ENCODE measurements around the gene ARHGAP24. TPM values are rescaled to one million over a fixed set of nuclear protein-coding genes. Genes with fewer than 3 reads are reported as not detected.
A peak's percentile ranks its signal among the peaks of the same experiment; 100 is the strongest.

ARHGAP24 gene
- total RNA-seq, 1 donor from 2014 or later, result 15.0 TPM

DNA sequence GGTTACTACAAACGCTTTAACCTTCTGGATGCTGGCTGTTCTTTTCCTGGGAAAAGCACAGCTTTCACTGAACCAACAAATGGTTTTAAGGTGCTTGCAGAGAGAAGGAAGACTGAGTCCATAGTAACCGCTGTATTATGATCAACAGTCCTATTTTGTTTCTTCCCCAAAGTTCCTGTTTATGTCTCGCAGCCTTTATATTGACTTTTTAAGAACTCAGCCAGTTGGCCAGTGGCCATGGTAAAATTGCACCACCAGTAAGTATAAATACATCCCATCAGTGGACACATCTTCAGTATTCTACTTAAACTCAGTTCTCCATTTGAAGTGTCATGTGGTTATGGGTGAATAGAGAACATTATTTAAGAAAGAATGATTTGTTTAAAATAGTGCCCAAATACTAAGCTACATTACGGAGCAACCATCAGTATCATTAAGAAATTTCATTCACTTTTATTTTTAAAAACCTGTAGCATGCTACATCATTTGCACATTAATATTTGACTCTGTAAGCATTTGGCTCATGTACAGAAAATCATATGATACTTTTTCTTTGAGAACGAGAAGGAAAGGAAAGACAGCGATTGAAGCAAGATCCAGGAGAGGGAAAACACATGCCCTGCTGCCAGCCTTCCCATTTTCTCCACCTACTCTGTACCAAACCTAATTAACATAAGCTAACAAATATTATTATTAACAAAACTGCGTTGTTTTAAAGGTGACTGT lies 287.0 kb downstream of the ARHGAP24 start:
- peaks cover 2% of the 10 kb centered on the region for H3K4me1 Mint-ChIP-seq
- no peaks in the 10 kb centered on the region for H3K27me3 Mint-ChIP-seq (ENCODE audit: low read depth)
- no peak for TF ChIP-seq CTCF (IDR thresholded peaks at IDR 0.05; ENCODE audit: unreplicated experiment)
- no peak for DNase-seq (ENCODE audit: low spot score in 2 of 2, unreplicated experiment in 2 of 2)
- no peaks in the 10 kb centered on the region for H3K9me3 Mint-ChIP-seq
- no peak overlapping the region for H3K27ac Mint-ChIP-seq
- no peaks in the 10 kb centered on the region for H3K36me3 Mint-ChIP-seq
- no peak overlapping the region for H3K4me3 Mint-ChIP-seq

- Mint-ChIP-seq H3K4me1 (peaks cover 2% of the 10 kb centered on the region), H3K36me3 (no peaks in the 10 kb centered on the region), H3K9me3 (no peaks in the 10 kb centered on the region), H3K4me3 (no peak overlapping the region), H3K27ac (no peak overlapping the region), H3K27me3 (ENCODE audit: low read depth) (no peaks in the 10 kb centered on the region)
- no peak for TF ChIP-seq CTCF (IDR thresholded peaks at IDR 0.05; ENCODE audit: unreplicated experiment)
- no peak for DNase-seq (ENCODE audit: low spot score in 2 of 2, unreplicated experiment in 2 of 2)
Observed at GRCh38 chr4:85762529-85762871, 287.6 kb downstream of the ARHGAP24 start.

- H3K27ac Mint-ChIP-seq, result no peak overlapping the region
- H3K4me3 Mint-ChIP-seq, result no peak overlapping the region
- no peak for DNase-seq (ENCODE audit: low spot score in 2 of 2, unreplicated experiment in 2 of 2)
- no peaks in the 10 kb centered on the region for H3K36me3 Mint-ChIP-seq
- no peaks in the 10 kb centered on the region for H3K9me3 Mint-ChIP-seq
- peaks cover 2% of the 10 kb centered on the region for H3K4me1 Mint-ChIP-seq
- no peaks in the 10 kb centered on the region for H3K27me3 Mint-ChIP-seq (ENCODE audit: low read depth)
- TF ChIP-seq CTCF (IDR thresholded peaks at IDR 0.05; ENCODE audit: unreplicated experiment), result no peak
Observed at GRCh38 chr4:85763202-85763601, 288.3 kb downstream of the ARHGAP24 start.

DNA sequence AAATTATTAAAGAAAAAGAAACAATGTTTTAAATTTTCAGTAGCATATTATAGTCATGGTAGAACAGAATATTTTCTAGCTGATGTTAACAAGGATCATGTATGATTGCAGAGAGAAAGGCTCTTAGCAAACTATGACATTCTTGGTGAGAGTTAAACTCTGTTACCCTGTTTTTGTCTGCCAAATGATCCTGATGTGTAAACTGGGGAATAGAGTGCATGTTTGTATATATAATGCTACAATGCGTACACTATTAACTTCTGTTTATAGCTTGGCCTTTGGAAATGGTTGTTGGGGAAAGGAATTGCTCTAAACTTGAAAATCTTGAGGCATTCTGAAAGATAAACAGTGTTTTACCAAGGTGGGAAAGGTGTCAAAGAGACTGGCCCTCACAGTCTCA lies 292.7 kb downstream of the ARHGAP24 start:
- no peak for DNase-seq (ENCODE audit: low spot score in 2 of 2, unreplicated experiment in 2 of 2)
- H3K4me1 Mint-ChIP-seq, result peaks cover 7% of the 10 kb centered on the region
- H3K36me3 Mint-ChIP-seq, result no peaks in the 10 kb centered on the region
- H3K27ac Mint-ChIP-seq, result no peak overlapping the region
- no peaks in the 10 kb centered on the region for H3K9me3 Mint-ChIP-seq
- H3K27me3 Mint-ChIP-seq (ENCODE audit: low read depth), result no peaks in the 10 kb centered on the region
- TF ChIP-seq CTCF (IDR thresholded peaks at IDR 0.05; ENCODE audit: unreplicated experiment), result no peak
- no peak overlapping the region for H3K4me3 Mint-ChIP-seq

GRCh38 chr4:85769009-85769408 lies 294.1 kb downstream of the ARHGAP24 start:
- no peak for TF ChIP-seq CTCF (IDR thresholded peaks at IDR 0.05; ENCODE audit: unreplicated experiment)
- Mint-ChIP-seq H3K9me3 (peaks cover 3% of the 10 kb centered on the region), H3K4me3 (no peak overlapping the region), H3K27me3 (ENCODE audit: low read depth) (no peaks in the 10 kb centered on the region), H3K4me1 (peaks cover 16% of the 10 kb centered on the region), H3K27ac (no peak overlapping the region), H3K36me3 (no peaks in the 10 kb centered on the region)
- DNase-seq (ENCODE audit: low spot score in 2 of 2, unreplicated experiment in 2 of 2), result no peak

DNA sequence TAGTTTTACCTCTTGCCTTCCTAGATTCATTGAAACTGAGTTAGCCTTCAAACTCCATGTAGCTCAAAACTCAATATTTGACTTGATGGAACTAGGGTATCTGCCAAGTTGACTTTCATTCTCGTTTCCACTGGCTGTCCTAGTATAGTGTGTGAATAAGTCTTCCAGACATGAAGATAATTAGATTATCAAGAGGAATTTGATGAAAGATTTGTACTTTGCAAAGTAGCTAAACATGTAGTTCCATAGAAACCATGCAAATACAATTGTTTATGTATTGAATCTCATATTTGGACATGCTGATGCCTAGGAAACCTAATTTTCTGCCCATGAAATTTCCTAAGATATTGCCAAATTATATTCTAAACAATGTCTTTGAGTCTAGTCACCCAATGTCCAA lies 297.5 kb downstream of the ARHGAP24 start:
- no peaks in the 10 kb centered on the region for H3K36me3 Mint-ChIP-seq
- no peak for DNase-seq (ENCODE audit: low spot score in 2 of 2, unreplicated experiment in 2 of 2)
- peaks cover 7% of the 10 kb centered on the region for H3K9me3 Mint-ChIP-seq
- no peak for TF ChIP-seq CTCF (IDR thresholded peaks at IDR 0.05; ENCODE audit: unreplicated experiment)
- peaks cover 41% of the 10 kb centered on the region for H3K4me1 Mint-ChIP-seq
- peak overlapping the region; percentile 44 for H3K27ac Mint-ChIP-seq
- H3K4me3 Mint-ChIP-seq, result no peak overlapping the region
- H3K27me3 Mint-ChIP-seq (ENCODE audit: low read depth), result no peaks in the 10 kb centered on the region

All from mesothelial cell of epicardium (in vitro differentiated cells).